ENCODE results near the gene CACNB2.
A peak's percentile ranks its signal among the peaks of the same experiment; 100 is the strongest.

CACNB2 gene

DNA sequence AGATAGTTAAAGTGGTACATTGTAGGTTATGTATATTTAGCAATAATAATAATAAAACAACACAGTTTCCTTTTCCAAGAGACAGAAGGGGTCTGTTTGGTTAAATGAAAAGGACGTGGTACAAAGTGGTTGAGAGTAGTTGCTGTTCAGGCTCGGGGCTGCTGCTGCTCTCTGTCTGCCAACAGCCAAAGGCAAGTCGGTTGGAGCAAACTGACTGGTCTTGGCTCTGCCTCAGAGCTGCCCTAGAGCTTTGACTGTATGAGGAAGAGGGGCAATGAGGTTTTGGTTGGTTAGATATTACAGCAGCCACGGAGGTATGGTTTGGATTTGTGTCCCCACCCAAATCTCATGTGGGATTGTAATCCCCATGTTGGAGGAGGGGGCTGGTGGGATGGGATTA lies 95.3 kb downstream of the CACNB2 start:
- H3K4me2 ChIP-seq (ENCODE audit: low read length), result no peak overlapping the region
- H3K4me3 ChIP-seq (ENCODE audit: low read length), result no peak overlapping the region
- H3F3A ChIP-seq (ENCODE audit: control insufficient read depth, insufficient read depth), result no peaks in the 10 kb centered on the region
- no peaks in the 10 kb centered on the region for H3K79me2 ChIP-seq (ENCODE audit: control insufficient read depth, low read length)
- H3K9me3 ChIP-seq (ENCODE audit: control insufficient read depth, insufficient read depth, low read length), result no peaks in the 10 kb centered on the region
- TF ChIP-seq, protein P1, sequence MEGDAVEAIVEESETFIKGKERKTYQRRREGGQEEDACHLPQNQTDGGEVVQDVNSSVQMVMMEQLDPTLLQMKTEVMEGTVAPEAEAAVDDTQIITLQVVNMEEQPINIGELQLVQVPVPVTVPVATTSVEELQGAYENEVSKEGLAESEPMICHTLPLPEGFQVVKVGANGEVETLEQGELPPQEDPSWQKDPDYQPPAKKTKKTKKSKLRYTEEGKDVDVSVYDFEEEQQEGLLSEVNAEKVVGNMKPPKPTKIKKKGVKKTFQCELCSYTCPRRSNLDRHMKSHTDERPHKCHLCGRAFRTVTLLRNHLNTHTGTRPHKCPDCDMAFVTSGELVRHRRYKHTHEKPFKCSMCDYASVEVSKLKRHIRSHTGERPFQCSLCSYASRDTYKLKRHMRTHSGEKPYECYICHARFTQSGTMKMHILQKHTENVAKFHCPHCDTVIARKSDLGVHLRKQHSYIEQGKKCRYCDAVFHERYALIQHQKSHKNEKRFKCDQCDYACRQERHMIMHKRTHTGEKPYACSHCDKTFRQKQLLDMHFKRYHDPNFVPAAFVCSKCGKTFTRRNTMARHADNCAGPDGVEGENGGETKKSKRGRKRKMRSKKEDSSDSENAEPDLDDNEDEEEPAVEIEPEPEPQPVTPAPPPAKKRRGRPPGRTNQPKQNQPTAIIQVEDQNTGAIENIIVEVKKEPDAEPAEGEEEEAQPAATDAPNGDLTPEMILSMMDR (IDR thresholded peaks at IDR 0.05; ENCODE audit: low read depth, low read length, poor library complexity, severe bottlenecking), result no peak
- no peak for TF ChIP-seq EZH2phosphoT487 (IDR thresholded peaks at IDR 0.05; ENCODE audit: borderline replicate concordance, low read length)
- no peaks in the 10 kb centered on the region for H3K9me2 ChIP-seq (replicated peaks; ENCODE audit: control insufficient read depth, low read length)
- H4K20me1 ChIP-seq (ENCODE audit: control insufficient read depth, insufficient read depth, low read depth, low read length), result no peaks in the 10 kb centered on the region
- H3K36me3 ChIP-seq (ENCODE audit: control insufficient read depth, low read length), result no peaks in the 10 kb centered on the region
- no peaks in the 10 kb centered on the region for H3K4me1 ChIP-seq (ENCODE audit: control insufficient read depth, low read length)
- H3K27me3 ChIP-seq (ENCODE audit: control insufficient read depth, low read length), result peaks cover 8% of the 10 kb centered on the region; the same call in 1 of the 2 replicates
- H3K27ac ChIP-seq (ENCODE audit: low read depth, low read length), result no peak overlapping the region

DNA sequence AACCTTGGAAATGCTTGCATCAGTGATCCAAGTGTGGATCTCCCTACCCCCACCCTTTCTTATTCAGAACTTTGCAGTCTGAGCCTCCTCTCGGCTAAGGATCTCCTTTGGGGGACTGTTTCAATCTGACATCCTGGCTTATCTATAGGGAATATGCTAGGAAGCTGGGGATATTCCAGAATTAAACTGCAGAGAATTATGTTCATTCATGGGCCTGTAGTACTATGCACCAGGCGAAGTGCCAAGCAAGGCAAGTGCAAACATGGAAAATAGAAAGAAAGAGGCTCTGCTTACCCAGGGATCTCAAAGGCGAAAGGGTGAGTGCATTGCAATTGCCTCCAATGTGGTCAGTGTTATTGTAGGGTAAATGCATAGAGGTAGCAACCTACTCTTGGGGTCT lies 96.5 kb downstream of the CACNB2 start:
- H3K27ac ChIP-seq (ENCODE audit: low read depth, low read length), result no peak overlapping the region
- no peaks in the 10 kb centered on the region for H3K9me2 ChIP-seq (replicated peaks; ENCODE audit: control insufficient read depth, low read length)
- peaks cover 5% of the 10 kb centered on the region; the same call in 1 of the 2 replicates for H3K27me3 ChIP-seq (ENCODE audit: control insufficient read depth, low read length)
- no peaks in the 10 kb centered on the region for H3K9me3 ChIP-seq (ENCODE audit: control insufficient read depth, insufficient read depth, low read length)
- H3K4me2 ChIP-seq (ENCODE audit: low read length), result no peak overlapping the region
- H3K4me3 ChIP-seq (ENCODE audit: low read length), result no peak overlapping the region
- H3F3A ChIP-seq (ENCODE audit: control insufficient read depth, insufficient read depth), result no peaks in the 10 kb centered on the region
- TF ChIP-seq EZH2phosphoT487 (IDR thresholded peaks at IDR 0.05; ENCODE audit: borderline replicate concordance, low read length), result no peak
- TF ChIP-seq, protein P1 (IDR thresholded peaks at IDR 0.05; ENCODE audit: low read depth, low read length, poor library complexity, severe bottlenecking), result no peak
- H3K79me2 ChIP-seq (ENCODE audit: control insufficient read depth, low read length), result no peaks in the 10 kb centered on the region
- H3K4me1 ChIP-seq (ENCODE audit: control insufficient read depth, low read length), result no peaks in the 10 kb centered on the region
- H3K36me3 ChIP-seq (ENCODE audit: control insufficient read depth, low read length), result no peaks in the 10 kb centered on the region
- no peaks in the 10 kb centered on the region for H4K20me1 ChIP-seq (ENCODE audit: control insufficient read depth, insufficient read depth, low read depth, low read length)

DNA sequence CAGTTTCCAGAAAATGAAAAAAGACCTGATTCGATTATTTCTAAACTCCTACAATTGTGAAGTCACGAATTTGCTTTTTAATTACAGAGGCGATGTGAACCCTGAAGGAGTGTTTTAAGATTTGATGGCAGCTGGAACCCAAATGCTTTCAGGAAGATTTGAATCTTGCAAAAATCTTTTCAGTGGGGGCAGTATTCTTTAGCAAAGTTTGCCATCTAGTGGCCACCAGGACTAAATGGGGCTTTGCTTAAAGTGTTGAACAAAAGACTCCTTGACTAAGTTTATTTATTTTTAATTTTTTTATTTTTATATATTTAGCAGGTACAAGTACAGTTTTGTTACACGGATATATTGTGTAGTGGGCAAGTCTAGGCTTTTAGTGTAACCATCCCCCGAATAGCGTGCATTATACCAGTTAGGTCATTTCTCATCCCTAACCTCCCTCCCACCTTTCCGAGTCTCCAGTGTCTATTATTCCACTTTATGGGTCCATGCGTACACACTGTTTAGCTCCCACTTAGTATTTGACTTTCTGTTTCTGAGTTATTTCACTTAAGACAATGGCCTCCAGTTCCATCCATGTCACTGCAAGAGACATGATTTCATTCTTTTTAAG lies 98.8 kb downstream of the CACNB2 start:
- H3K79me2 ChIP-seq (ENCODE audit: control insufficient read depth, low read length), result no peaks in the 10 kb centered on the region
- TF ChIP-seq, protein P1 (IDR thresholded peaks at IDR 0.05; ENCODE audit: low read depth, low read length, poor library complexity, severe bottlenecking), result peak; percentile 53
- no peak for TF ChIP-seq EZH2phosphoT487 (IDR thresholded peaks at IDR 0.05; ENCODE audit: borderline replicate concordance, low read length)
- H3K36me3 ChIP-seq (ENCODE audit: control insufficient read depth, low read length), result no peaks in the 10 kb centered on the region
- H3K9me2 ChIP-seq (replicated peaks; ENCODE audit: control insufficient read depth, low read length), result no peaks in the 10 kb centered on the region
- no peak overlapping the region for H3K4me3 ChIP-seq (ENCODE audit: low read length)
- H3K4me2 ChIP-seq (ENCODE audit: low read length), result no peak overlapping the region
- H3K27me3 ChIP-seq (ENCODE audit: control insufficient read depth, low read length), result peaks cover 5% of the 10 kb centered on the region; the same call in 1 of the 2 replicates
- H3F3A ChIP-seq (ENCODE audit: control insufficient read depth, insufficient read depth), result no peaks in the 10 kb centered on the region
- no peaks in the 10 kb centered on the region for H3K4me1 ChIP-seq (ENCODE audit: control insufficient read depth, low read length)
- H3K9me3 ChIP-seq (ENCODE audit: control insufficient read depth, insufficient read depth, low read length), result no peaks in the 10 kb centered on the region
- no peaks in the 10 kb centered on the region for H4K20me1 ChIP-seq (ENCODE audit: control insufficient read depth, insufficient read depth, low read depth, low read length)
- no peak overlapping the region for H3K27ac ChIP-seq (ENCODE audit: low read depth, low read length)

All from DOHH2 (cell line).